Skin epidermis (tissue), 12 donors: ENCODE results near the gene GPR107.

Experiments used
- H3K27ac ChIP-seq, 21 experiments: fragments of 200-600 bp; sonication (generic) in 11 of 21; one replicate each; pipeline ENCODE4 v1.5.0; 2020; ENCODE audit warnings: mild to moderate bottlenecking in 3 of 21, inconsistent platforms in 2 of 21, moderate library complexity in 2 of 21
- H3K4me3 ChIP-seq, 7 experiments: fragments of 200-600 bp; sonication (generic) in 2 of 7; one replicate each; pipeline ENCODE4 v1.5.0; 2020; ENCODE audit warnings: inconsistent platforms in 2 of 7, mild to moderate bottlenecking in 2 of 7, moderate library complexity in 1 of 7

The GPR107 gene

GRCh38 chr9:130122456-130122855 is 68.8 kb downstream of the GPR107 start:
- Histone ChIP-seq H3K4me3 (no peak overlapping the region), H3K27ac (no peak overlapping the region)

GRCh38 chr9:130124085-130124860 is 70.6 kb downstream of the GPR107 start:
- H3K27ac ChIP-seq, result no peak overlapping the region
- no peak overlapping the region for H3K4me3 ChIP-seq

GRCh38 chr9:130126721-130127433 is 73.2 kb downstream of the GPR107 start:
- peak overlapping the region in 12 of 21 experiments; percentile 1 to 95 (median 80) for H3K27ac ChIP-seq
- H3K4me3 ChIP-seq, result no peak overlapping the region

GRCh38 chr9:130128251-130128650 is 74.5 kb downstream of the GPR107 start:
- H3K27ac ChIP-seq, result peak overlapping the region in 20 of 21 experiments; percentile 25 to 95 (median 79)
- H3K4me3 ChIP-seq, result no peak overlapping the region

DNA sequence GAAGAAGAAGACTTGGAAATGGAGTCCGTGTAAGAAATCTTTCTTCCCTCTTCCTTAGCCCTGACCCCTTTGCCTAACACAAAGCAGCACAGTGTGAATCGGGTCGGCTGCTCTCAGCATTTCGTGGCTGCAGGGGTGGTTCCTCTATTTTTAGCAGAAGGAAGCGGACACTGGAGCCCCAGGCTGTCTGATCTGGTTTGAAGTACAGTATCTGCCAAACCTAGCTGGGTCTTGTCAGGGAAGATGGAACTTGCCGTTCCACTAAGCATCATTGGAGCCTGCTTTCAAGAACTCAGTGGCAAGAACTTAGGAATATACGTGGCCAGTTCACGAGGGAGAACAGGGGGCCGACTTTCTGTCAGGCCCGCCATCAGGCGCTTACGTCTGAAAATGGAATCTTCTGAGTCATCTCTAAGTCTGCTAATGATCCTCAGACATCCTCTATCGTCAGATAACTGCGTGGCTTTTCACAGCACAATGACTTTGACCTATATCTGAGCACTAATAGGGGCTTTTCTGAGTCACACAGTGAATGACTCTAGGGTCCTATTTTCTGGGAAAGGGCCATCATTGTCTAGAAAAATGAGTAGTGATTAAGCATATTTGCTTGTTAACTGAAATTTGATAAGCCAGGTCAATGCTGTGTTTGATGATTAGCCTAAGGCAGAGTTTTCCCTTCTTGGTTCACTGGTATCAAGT is 75.2 kb downstream of the GPR107 start:
- H3K4me3 ChIP-seq, result no peak overlapping the region
- peak overlapping the region; percentile 26 to 95 (median 80) for H3K27ac ChIP-seq

DNA sequence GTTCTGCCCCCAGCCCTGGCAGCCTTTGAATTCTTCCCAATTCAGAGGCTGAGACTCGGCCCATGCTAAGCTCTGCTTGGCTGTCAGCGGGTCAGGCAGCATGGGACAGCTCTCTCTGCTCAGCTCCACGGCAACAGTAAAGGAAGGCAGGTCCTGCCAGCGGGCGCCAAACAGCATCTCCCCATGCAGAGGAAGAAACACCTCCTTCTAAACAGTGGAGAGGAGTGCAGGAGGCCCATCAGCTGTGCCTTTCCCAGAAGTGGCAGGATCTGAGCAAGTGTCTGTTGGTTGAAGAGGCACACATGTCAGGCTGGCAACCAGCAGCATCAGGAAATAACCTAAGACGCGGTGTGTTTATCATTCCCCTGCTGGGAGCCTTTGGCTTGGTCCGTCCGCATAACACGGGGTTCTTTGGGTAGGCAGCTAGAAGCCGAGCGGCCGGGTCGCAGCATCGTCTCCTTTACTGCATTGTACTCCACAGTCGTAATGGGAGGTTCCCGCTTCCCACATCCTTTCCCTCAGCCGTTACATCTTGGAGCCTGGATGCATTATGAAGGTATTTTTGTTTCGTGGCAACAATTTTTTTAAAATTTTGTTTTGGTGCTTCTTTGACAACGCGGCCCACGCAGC is 75.8 kb downstream of the GPR107 start:
- Histone ChIP-seq H3K4me3 (no peak overlapping the region), H3K27ac (peak overlapping the region in 20 of 21 experiments; percentile 26 to 95 (median 80))

DNA sequence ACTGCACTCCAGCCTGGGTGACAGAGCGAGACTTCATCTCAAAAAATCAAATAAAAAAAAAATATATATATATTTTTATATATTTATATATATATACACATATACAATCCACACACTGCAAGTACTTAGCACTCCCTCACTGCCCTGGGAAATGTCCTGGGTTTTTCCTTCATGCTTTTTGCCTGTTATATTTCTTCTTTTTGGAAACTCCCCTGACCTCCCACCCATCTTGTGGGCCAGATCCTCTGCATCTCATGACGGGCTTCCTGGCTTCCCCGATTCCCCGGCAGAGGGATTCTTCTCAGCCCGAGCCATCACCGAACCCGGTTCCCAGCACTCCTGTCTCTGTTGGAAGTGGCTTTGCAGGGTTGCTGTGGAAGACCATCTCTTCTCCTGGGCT is 79.0 kb downstream of the GPR107 start:
- Histone ChIP-seq H3K27ac (no peak overlapping the region), H3K4me3 (no peak overlapping the region)

GRCh38 chr9:130137081-130137640 is 83.5 kb downstream of the GPR107 start:
- peak overlapping the region in 4 of 21 experiments; percentile 14 to 56 (median 38) for H3K27ac ChIP-seq

GRCh38 chr9:130137641-130138081 is 84.0 kb downstream of the GPR107 start:
- peak overlapping the region in 8 of 21 experiments; percentile 14 to 56 (median 49) for H3K27ac ChIP-seq

More at GRCh38 chr9:130137081-130137640, 83.5 kb downstream of the GPR107 start:
- no peak overlapping the region for H3K4me3 ChIP-seq

GRCh38 chr9:130138171-130138653 is 84.5 kb downstream of the GPR107 start:
- peak overlapping the region in 10 of 21 experiments; percentile 9 to 56 (median 44) for H3K27ac ChIP-seq

More at GRCh38 chr9:130137641-130138081, 84.0 kb downstream of the GPR107 start:
- H3K4me3 ChIP-seq, result no peak overlapping the region

DNA sequence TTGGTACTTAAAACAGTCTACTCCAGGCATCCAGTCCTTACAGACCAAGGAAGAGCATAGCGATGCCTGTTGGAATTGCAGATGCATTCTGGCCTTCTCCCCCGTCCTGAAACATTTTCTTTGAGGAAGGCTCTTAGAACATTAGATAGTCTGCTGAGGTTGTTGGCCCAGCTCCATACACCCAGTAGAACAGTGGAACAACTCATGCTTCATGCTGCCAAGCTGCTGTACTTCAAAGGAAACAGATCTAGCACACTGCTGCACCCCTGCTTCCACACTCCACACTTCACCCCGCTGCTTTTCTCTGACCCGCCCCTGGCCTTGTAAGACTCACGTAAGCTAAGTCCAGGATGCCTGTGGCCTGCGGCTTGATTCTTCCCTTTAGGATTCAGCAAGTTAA is 85.1 kb downstream of the GPR107 start:
- Histone ChIP-seq H3K4me3 (no peak overlapping the region), H3K27ac (peak overlapping the region in 7 of 21 experiments; percentile 4 to 56 (median 42))

More at GRCh38 chr9:130138171-130138653, 84.5 kb downstream of the GPR107 start:
- H3K4me3 ChIP-seq, result no peak overlapping the region

DNA sequence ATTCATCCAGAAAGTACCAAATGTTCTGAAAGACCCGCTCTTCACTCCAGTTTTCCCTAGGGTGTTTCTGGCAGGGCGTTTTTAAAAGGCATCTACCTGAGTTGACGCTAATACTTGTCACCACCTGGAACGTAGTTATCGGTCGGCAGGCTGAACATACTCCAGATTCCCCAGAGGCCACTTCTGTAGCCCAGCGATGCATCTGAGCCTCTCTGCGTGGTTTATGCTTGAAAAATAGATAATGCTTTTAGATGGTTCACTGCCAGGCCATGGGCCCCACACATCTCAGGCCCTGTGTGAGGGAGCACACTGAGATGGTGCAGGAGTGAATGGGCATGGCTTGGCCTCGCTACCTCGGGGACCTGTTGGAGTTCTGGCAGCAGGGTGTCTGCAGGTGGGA is 85.5 kb downstream of the GPR107 start:
- Histone ChIP-seq H3K27ac (peak overlapping the region in 4 of 21 experiments; percentile 9 to 65 (median 27)), H3K4me3 (no peak overlapping the region)

DNA sequence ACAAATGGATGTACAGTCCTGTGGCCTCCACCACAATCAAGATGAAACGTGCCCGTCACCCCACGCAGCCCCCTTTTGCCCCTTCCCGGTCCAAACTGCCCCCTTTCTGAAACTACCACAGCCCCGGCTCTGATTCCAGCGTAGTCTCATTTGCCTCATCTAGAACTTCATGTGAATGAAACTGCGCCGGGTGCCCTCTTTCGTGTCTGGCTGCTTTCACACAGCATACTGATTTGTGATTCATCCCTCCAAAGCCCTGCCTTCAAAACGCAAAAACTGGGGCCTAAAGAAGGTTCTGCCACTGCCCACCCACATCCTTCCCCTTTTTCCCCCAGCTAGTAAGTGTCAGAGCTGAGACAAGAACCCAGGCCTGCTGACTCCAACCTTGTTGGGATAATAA is 87.0 kb downstream of the GPR107 start:
- no peak overlapping the region for H3K27ac ChIP-seq

GRCh38 chr9:130142056-130142455 is 88.3 kb downstream of the GPR107 start:
- H3K27ac ChIP-seq, result no peak overlapping the region

More for the DNA sequence above, 87.0 kb downstream of the GPR107 start:
- H3K4me3 ChIP-seq, result no peak overlapping the region

DNA sequence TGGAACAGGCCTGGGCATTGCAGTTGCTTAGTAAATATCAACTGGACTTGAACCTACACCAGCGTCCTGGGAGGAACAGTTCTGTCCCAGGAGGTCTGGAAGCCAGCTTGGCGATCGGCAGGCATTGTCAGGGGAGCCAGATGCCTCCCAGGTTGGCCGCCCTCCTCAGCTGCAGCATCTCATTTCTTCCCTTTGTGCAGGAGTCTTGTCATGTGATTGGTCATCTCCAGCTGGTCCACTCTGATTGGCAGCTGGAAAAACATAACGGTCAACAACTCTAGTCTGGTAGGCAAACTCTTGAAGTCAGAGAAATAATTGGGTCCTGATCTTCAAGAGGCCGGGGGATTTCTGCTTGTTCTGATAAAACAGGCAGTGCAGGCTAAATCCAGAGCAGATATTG is 88.9 kb downstream of the GPR107 start:
- no peak overlapping the region for H3K4me3 ChIP-seq
- H3K27ac ChIP-seq, result no peak overlapping the region

More at GRCh38 chr9:130142056-130142455, 88.3 kb downstream of the GPR107 start:
- H3K4me3 ChIP-seq, result no peak overlapping the region

- no peak overlapping the region for H3K4me3 ChIP-seq
- H3K27ac ChIP-seq, result no peak overlapping the region
Observed at GRCh38 chr9:130143279-130143893, 89.7 kb downstream of the GPR107 start.

DNA sequence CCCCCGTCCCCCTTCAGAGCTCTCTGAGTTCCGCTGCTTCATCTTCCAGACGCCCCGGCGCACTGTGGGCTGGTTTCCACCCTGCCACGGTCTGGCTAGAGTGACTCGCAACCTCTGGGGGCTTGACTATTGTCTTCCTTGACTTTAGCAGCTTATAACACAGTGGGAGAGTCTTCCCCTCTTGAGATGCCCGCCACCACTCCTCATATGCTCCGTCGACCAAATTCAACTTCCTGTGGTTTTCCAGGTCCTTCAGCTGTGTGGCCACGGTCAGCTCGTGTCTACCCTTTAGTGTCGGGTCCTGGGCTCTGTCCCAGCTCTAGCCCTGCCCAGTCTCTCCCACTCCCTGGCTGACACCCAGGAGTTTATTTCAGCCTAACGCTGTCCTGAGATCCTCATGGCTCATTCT is 90.3 kb downstream of the GPR107 start:
- H3K4me3 ChIP-seq, result no peak overlapping the region
- H3K27ac ChIP-seq, result no peak overlapping the region

DNA sequence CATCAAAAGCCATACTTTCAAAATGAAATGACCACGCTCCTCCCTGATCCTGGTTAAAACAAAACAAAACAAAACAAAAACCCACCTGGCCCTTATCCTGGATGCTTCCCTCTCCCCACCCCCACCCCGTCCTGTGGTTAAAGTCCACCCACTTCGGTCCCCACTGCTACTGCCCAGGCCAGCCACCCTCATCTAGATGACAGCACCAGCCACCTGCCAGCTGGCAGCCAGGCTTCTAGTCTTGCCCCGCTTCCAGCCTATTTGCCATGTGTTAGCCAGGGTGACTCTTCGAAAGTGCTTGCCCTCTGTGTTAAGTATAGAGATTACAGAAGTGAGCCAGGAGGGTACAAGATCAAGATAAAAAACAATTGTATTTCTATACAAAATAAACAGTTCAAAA is 91.0 kb downstream of the GPR107 start:
- H3K27ac ChIP-seq, result no peak overlapping the region
- no peak overlapping the region for H3K4me3 ChIP-seq

GRCh38 chr9:130145658-130146057 is 92.0 kb downstream of the GPR107 start:
- H3K27ac ChIP-seq, result no peak overlapping the region
- H3K4me3 ChIP-seq, result no peak overlapping the region
